GM12874 (cell line): Measurements from ENCODE around the gene EIF2B1.

Source experiments
- TF ChIP-seq, protein P1 (sequence below): IDR thresholded peaks from 2 replicates; pipeline ENCODE4 v1.5.1; 2011; ENCODE audit warnings: low read depth, mild to moderate bottlenecking, control low read depth, low read length, moderate library complexity; ENCODE audit not compliant: insufficient read depth

The EIF2B1 gene

DNA sequence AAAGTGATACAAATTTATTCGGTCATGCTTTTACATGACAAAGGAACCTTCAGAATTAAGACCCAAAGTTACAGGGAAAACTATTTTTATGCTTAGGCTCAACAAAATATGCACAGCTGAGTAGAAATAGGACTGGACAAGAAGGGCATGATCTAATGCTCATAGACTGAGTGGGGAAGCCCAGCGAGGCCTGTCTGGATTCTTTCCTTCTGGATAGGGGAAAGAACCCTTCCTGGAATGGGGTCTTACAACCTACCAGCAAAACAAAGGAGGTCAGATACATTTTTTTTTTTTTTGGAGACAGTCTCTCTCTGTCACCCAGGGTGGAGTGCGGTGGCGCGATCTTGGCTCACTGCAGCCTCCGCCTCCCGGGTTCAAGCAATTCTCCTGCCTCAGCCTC is 33.8 kb downstream of the EIF2B1 start:
- TF ChIP-seq, protein P1, sequence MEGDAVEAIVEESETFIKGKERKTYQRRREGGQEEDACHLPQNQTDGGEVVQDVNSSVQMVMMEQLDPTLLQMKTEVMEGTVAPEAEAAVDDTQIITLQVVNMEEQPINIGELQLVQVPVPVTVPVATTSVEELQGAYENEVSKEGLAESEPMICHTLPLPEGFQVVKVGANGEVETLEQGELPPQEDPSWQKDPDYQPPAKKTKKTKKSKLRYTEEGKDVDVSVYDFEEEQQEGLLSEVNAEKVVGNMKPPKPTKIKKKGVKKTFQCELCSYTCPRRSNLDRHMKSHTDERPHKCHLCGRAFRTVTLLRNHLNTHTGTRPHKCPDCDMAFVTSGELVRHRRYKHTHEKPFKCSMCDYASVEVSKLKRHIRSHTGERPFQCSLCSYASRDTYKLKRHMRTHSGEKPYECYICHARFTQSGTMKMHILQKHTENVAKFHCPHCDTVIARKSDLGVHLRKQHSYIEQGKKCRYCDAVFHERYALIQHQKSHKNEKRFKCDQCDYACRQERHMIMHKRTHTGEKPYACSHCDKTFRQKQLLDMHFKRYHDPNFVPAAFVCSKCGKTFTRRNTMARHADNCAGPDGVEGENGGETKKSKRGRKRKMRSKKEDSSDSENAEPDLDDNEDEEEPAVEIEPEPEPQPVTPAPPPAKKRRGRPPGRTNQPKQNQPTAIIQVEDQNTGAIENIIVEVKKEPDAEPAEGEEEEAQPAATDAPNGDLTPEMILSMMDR: no peak

DNA sequence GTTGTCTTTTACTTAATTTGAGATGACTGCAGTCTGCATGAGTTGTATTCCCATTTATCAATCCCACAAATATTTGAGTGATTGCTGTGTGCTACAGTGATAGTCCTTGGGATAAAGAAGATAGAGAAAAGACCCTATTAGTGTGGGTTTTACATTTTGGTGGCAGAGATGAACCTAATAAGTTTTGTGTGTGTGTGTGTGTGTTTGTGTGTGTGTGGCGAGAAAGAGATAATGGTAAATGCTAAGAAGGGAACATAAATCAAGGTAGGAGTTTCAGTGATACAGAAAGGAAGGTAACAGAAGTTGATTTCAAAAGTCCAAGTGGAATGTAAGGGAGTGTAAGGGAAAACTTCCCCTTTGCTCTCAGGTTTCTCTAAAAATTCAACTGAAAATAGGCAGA is 34.2 kb downstream of the EIF2B1 start:
- TF ChIP-seq, protein P1: no peak

DNA sequence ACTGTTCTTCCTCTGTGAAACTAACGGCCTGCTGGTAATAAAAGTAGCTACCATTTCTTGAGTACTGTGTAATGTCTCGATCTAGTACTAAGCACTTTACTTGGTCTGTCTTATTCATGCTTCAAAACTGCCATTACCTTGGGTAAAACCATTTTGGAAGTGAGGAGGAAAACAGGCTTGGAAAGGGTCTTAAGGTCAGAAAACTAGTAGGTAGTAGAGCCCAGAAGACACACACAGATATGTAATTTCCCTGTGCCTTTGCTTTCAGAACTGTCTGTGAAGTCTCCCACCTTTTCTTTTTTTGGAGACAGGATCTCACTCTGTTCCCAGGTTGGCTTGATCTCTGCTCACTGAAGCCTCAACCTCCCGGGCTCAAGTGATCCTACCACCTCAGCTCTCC is 35.0 kb downstream of the EIF2B1 start:
- TF ChIP-seq, protein P1: no peak

DNA sequence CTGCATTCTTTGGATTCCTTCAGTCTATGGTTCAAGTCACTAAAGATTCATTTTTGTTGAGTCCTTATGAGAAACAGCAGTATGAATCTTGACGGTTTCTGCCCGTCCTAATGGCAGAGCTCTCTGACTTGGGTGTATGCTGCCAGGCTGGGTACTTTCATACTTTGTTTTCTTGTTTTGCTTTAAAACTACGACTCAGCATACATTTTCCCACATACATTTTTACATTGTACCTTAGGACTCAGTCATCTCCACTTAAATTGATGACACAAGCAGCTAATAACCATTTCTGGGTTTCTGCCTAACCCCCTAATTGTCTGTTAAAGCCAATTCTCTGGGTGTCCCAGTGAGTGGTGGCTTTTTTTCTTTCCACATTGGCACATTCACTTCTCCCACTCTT is 36.4 kb downstream of the EIF2B1 start:
- TF ChIP-seq, protein P1: no peak

DNA sequence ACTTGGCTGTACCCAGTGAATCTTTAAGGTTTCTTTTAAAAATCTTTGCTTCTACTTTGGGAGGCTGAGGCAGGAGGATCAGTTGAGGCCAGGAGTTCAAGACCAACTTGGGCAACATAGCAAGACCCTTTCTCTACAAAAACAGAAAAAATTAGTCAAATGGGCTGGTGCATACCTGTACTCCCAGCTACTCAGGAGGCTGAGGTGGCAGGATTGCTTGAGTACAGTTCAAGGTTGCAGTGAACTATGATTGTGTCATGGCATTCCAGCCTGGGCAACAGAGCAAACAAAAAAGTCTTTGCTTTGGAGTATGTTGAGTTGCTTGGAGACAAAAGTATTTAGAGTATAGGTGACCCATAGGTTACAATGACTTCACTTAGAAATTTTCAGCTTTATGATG is 37.8 kb downstream of the EIF2B1 start:
- TF ChIP-seq, protein P1: no peak

DNA sequence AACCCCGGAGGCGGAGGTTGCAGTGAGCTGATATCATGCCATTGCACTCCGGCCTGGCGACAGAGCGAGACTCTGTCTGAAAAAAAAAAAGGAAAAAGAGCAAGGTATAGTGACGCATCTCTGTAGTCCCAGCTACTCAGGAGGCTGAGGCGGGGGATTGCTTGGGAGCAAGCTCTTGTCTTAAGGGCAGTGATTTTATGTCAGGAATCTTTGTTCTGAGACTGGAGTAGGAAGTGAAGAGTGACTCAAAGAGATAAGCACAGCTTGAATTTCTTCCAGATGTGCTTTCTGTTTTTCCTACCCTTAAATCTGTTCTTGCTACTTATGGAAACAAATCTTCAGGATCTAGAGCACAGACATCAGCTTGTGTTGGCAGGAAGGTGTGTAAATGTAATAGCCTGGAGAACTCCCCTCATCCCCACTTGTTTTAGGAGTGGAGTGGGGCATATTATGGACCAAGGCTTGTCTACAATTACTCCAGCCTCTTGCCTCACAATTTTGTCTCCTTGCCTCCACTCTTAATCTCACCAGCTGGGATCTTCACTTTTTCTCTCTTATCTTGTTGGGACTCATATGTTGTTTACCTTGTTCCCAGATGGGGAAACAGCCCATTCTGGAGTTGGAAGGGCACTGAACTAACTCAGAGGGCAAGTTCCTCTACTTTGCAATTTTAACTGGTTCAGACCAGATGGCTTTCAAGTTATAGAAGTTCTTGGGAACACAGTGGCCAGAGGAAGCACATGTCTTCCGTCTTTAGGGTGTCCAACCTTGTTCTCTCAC is 41.6 kb downstream of the EIF2B1 start:
- TF ChIP-seq, protein P1: no peak

DNA sequence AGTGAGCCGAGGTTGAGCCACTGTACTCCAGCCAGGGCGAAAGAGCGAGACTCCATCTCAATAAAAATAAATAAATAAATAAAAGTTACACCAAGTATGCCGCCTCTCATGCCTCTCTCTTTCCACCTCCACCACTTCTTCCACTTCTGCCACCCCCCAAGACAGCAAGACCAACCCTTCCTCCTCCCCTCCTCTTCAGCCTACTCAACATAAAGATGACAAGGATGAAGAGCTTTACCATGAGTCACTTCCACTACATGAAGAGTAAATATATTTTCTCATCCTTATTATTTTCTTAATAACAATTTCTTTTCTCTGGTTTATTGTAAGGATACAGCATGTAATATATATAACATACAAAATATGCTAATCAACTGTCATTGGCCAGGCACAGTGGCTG is 52.7 kb downstream of the EIF2B1 start:
- TF ChIP-seq, protein P1: no peak

DNA sequence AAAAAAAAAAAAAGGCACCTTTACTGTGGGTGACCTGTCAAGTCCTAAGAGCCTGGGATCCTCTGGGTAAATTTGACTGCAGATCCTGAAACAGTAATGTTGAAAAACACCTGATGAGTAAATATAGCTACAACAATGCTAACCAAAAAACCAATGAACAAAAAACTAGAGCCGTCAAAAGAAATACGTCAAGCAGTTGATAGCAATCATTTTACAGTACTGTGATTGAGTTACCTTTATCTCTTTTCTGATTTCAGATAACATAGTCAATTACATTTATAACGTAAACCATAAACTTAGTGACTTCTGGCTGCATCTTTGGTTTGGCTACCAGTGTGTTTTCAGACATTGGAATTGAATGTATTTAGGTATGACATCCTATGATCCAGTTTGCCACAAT is 55.2 kb downstream of the EIF2B1 start:
- TF ChIP-seq, protein P1: no peak
